ENCODE data around the gene CCNB3. TPM values are rescaled to one million over a fixed set of nuclear protein-coding genes. Genes with fewer than 3 reads are reported as not detected.

Gene CCNB3
- total and polyA plus RNA-seq, 5 donors: 0.06 to 0.26 (median 0.08) TPM

DNA sequence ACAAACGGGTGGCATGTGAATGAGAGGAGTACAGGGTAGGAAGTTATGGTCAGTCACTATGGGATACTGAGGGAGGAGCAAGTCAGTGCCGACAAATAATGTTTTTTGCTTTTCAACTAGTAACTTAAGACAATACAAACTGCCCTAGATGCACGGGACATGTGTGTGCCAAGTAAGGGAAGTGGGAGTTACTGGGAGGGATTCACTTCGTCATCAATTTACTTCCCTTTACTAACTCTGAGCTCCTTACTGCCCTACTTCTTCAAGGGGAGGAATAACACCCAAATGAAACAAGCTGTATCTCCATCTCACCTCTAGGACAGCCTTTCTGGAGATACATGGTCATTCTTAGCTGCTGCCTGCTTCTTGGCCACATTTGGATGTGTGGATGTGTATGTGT is 168.4 kb downstream of the CCNB3 start:
- intact Hi-C loops (cut with DNase I): no loop called here
- no peaks in the 10 kb centered on the region for H3K27me3 ChIP-seq (ENCODE audit: control insufficient read depth, insufficient read depth)
- no peaks in the 10 kb centered on the region for H3K9me3 ChIP-seq (ENCODE audit: control insufficient read depth, low read length)
- no peak for ATAC-seq
- no peak for DNase-seq
- H3K4me3 ChIP-seq (ENCODE audit: low read length): no peak overlapping the region
- WGBS: 52% methylated on average over 4 of the region's 4 CpGs
- no peaks in the 10 kb centered on the region for H3K4me1 ChIP-seq (ENCODE audit: control insufficient read depth, insufficient read depth, low read length)
- H3K27ac ChIP-seq (ENCODE audit: low read length): no peak overlapping the region

DNA sequence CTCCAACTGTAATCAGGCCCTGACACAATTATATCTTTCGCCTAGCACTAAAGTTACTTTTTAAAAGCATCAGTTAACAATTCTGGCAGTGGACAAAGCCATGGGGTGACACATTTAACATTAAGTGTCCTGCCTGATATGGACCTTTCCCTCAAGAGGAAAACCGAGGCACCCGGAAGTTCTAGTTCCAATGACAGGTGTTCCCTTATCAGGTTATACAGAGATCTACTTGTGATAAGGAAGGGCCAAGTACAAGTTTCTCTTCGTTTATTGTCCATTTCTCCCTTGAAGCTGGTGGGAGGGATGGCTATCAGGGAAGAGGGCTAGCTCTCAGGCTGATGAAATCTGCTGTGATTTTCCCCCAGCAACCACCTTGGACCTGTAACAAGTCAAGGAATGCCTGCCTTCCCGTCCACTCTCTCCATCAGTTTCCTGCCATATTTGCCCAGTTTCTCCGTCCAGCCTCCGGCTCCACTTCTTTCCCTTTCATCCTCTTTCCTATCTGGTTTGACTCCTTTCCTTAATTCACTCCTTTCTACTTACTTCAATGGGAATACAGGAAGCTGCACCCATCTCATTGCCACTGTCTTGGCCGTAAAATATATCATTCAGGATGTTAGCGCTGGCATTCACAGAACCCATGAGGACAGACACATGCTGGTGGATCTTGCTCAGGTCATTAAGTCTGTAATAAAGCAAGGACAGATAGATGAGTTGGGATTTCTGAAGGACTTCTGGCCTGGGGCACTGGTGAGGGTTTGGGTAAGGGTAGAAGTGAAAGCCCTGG is 171.1 kb downstream of the CCNB3 start:
- 82% methylated on average over 9 of the region's 9 CpGs for WGBS
- DNase-seq (no peak), ATAC-seq (no peak)
- H3K4me3 ChIP-seq (ENCODE audit: low read length): no peak overlapping the region
- H3K27me3 ChIP-seq (ENCODE audit: control insufficient read depth, insufficient read depth): no peaks in the 10 kb centered on the region
- H3K9me3 ChIP-seq (ENCODE audit: control insufficient read depth, low read length): no peaks in the 10 kb centered on the region
- H3K27ac ChIP-seq (ENCODE audit: low read length): no peak overlapping the region
- no peaks in the 10 kb centered on the region for H3K4me1 ChIP-seq (ENCODE audit: control insufficient read depth, insufficient read depth, low read length)
- intact Hi-C loops (cut with DNase I): no loop called here

DNA sequence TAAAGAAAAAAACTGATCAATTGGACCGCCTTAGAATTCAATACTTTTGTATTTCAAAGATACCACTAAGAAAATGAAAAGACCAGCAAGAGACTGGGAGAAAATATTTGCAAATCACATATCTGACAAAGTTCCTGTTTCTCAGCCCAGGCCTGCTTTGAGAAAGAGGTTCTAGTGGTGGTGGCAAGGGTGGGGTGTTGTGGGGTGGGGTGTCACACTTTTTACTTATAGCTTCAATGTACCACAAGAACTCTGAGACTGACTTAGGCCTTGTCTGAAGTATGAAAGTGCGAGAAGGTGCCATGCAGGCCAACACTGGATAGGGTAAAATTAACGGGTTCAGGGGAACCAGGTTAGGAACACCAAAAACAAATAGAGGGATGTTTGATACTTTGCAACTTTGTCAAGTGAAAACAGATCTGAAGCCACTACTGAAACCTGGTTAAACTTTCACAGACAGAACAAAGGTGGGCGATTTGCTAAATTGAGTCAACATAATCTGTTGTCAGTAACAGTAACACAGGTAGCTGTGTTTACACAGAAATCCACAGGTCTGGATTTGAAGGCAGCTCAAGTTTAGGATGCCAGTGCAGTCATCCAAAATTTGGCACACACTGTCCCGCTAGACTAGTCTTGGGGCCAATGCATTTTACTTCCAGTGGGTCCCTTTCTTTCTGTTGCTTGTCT is 177.3 kb downstream of the CCNB3 start:
- DNase-seq: no peak
- Histone ChIP-seq H3K27me3 (ENCODE audit: control insufficient read depth, insufficient read depth) (no peaks in the 10 kb centered on the region), H3K4me1 (ENCODE audit: control insufficient read depth, insufficient read depth, low read length) (no peaks in the 10 kb centered on the region), H3K27ac (ENCODE audit: low read length) (no peak overlapping the region), H3K9me3 (ENCODE audit: control insufficient read depth, low read length) (no peaks in the 10 kb centered on the region), H3K4me3 (ENCODE audit: low read length) (no peak overlapping the region)
- 93% methylated on average over 5 of the region's 5 CpGs for WGBS
- intact Hi-C loops (cut with DNase I): no loop called here
- no peak for ATAC-seq

DNA sequence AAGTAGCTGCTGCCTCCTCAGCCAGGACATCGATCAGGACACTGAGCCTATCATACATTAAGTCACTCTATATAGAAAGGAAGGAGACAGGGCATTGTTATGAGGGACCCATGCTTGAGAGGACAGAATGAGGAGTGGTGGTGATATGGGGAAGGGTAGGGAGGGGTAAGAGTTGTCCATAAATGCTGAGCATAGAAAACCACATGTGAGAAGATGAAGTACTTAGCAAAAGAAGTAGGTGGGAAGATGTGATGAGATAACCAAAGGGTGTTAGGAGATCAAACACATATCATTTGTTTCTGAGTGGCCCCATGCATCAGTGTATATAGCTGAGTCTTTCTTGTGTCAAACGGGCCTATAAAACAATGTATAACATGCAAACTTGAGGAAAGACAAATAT is 182.0 kb downstream of the CCNB3 start:
- Histone ChIP-seq H3K27me3 (ENCODE audit: control insufficient read depth, insufficient read depth) (no peaks in the 10 kb centered on the region), H3K27ac (ENCODE audit: low read length) (no peak overlapping the region)

DNA sequence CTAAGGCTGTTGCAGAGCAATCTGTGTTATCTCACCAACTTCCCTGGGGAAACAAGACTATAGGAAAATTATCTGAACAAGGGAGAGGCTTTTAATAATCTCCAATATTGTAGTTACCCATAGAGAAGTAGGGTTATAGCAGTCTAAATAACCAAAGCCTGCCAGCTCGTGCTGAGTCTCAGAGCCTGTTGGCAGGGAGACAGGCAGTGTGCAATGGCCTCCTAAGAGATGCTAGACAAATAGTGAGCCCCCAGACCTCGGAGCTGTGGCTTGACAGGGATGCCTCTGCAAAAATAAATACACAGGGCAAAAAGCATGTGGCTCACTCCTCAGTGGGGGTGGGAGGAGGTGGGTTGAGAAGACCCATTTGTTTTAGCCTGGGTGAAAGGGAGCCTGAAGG is 189.3 kb downstream of the CCNB3 start:
- 20% methylated on average over 2 of the region's 2 CpGs for WGBS
- no peak for DNase-seq
- no peak overlapping the region for H3K4me3 ChIP-seq (ENCODE audit: low read length)
- no peak overlapping the region for H3K27ac ChIP-seq (ENCODE audit: low read length)
- H3K27me3 ChIP-seq (ENCODE audit: control insufficient read depth, insufficient read depth): no peaks in the 10 kb centered on the region
- no peak for ATAC-seq
- intact Hi-C loops (cut with DNase I): no loop called here
- no peaks in the 10 kb centered on the region for H3K9me3 ChIP-seq (ENCODE audit: control insufficient read depth, low read length)
- H3K4me1 ChIP-seq (ENCODE audit: control insufficient read depth, insufficient read depth, low read length): no peaks in the 10 kb centered on the region

More for the DNA sequence above, 182.0 kb downstream of the CCNB3 start:
- intact Hi-C loops (cut with DNase I): no loop called here
- H3K4me1 ChIP-seq (ENCODE audit: control insufficient read depth, insufficient read depth, low read length): no peaks in the 10 kb centered on the region
- no peak for ATAC-seq
- no peak for DNase-seq
- H3K4me3 ChIP-seq (ENCODE audit: low read length): no peak overlapping the region
- no peaks in the 10 kb centered on the region for H3K9me3 ChIP-seq (ENCODE audit: control insufficient read depth, low read length)
- WGBS: 72% methylated on average over 2 of the region's 2 CpGs

Other genes starting within 250 kb of the CCNB3 start
- gene AKAP4, start 3.8 kb upstream of the CCNB3 start, total RNA-seq: not detected
- gene AKAP4, start 3.8 kb upstream of the CCNB3 start, polyA plus RNA-seq: not detected